Vagina (tissue), 2 donors: ENCODE results near the gene L1TD1. TPM values are rescaled to one million over a fixed set of nuclear protein-coding genes. Genes with fewer than 3 reads are reported as not detected.

Experiments
- DNase-seq, 2 donors: peaks; one replicate each; pipeline ENCODE4 v3.0.0-alpha.2; 2017; ENCODE audit errors: extremely low spot score in 2 of 2
- H3K27ac ChIP-seq: fragments of 200-600 bp; sonication (generic); one replicate; pipeline ENCODE4 v1.5.1; 2019
- H3K27me3 ChIP-seq: fragments of 200-600 bp; sonication (generic); one replicate; pipeline ENCODE4 v1.5.1; 2019
- H3K36me3 ChIP-seq, 2 donors: fragments of 200-600 bp; sonication (generic); one replicate each; pipeline ENCODE4 v1.5.1; 2017 to 2019
- H3K4me1 ChIP-seq: fragments of 200-600 bp; sonication (generic); one replicate; pipeline ENCODE4 v1.5.1; 2019
- H3K4me3 ChIP-seq, 2 donors: fragments of 200-600 bp; sonication (generic); 1 replicate in 1 of 2; 2 replicates in 1 of 2; pipeline ENCODE4 v1.5.1; 2016 to 2019
- H3K9me3 ChIP-seq: fragments of 200-600 bp; sonication (generic); one replicate; pipeline ENCODE4 v1.5.1; 2019
- POLR2A ChIP-seq, 2 donors: fragments of 450-650 bp; IDR thresholded peaks; one replicate each; pipeline ENCODE4 v1.6.1; 2017; ENCODE audit warnings: antibody characterized with exemption in 2 of 2, mild to moderate bottlenecking in 2 of 2, moderate library complexity in 2 of 2
- POLR2AphosphoS5 ChIP-seq, 2 donors: sonication (generic); formaldehyde crosslinking; IDR thresholded peaks; one replicate each; pipeline ENCODE4 v1.9.0; 2017; ENCODE audit warnings: antibody characterized with exemption in 2 of 2, mild to moderate bottlenecking in 2 of 2, low read depth in 1 of 2; ENCODE audit not compliant: insufficient read depth in 1 of 2
- intact Hi-C: fragments of 100-400 bp; cut with DNase I; formaldehyde crosslinking; loops from one replicate; pipeline ENCODE4 v1.15.1; 2023
- total RNA-seq: library from RNA; depleted of rRNA; stranded (reverse); fragments of >200 nt; gene quantifications from one replicate; pipeline ENCODE4 v1.2.3, GENCODE V29; 2016
- TF ChIP-seq, protein P1 (sequence below), 3 experiments: fragments of 450-650 bp in 2 of 3; fragments of 200-600 bp in 1 of 3; sonication (generic) in 1 of 3; IDR thresholded peaks; one replicate each; pipeline ENCODE4 v1.5.1; 2017 to 2019; ENCODE audit warnings: antibody characterized with exemption in 3 of 3, mild to moderate bottlenecking in 2 of 3, moderate library complexity in 2 of 3

Gene L1TD1
- total RNA-seq, 1 donor from 2014 or later = not detected

DNA sequence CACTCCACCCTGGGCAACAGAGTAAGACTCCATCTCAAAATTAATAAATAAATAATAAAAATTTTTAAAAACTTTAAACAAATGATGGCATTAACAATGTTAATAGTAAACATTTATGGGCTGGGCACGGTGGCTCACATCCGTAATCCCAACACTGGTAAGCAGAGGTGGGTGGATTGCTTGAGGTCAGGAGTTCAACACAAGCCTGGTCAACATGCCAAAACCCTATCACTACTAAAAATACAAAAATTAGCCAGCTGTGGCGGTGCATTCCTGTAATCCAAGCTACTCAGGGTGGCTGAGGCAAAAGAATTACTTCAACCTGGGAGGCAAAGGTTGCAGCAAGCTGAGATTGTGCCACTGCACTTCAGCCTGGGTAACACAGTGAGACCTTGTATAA lies 9.0 kb upstream of the L1TD1 start:
- Histone ChIP-seq H3K4me1 (no peaks in the 10 kb centered on the region), H3K27me3 (no peaks in the 10 kb centered on the region), H3K9me3 (no peaks in the 10 kb centered on the region), H3K36me3 (no peaks in the 10 kb centered on the region), H3K27ac (no peak overlapping the region), H3K4me3 (no peak overlapping the region)
- no peak for DNase-seq
- intact Hi-C loops = no loop called here
- TF ChIP-seq, protein P1, sequence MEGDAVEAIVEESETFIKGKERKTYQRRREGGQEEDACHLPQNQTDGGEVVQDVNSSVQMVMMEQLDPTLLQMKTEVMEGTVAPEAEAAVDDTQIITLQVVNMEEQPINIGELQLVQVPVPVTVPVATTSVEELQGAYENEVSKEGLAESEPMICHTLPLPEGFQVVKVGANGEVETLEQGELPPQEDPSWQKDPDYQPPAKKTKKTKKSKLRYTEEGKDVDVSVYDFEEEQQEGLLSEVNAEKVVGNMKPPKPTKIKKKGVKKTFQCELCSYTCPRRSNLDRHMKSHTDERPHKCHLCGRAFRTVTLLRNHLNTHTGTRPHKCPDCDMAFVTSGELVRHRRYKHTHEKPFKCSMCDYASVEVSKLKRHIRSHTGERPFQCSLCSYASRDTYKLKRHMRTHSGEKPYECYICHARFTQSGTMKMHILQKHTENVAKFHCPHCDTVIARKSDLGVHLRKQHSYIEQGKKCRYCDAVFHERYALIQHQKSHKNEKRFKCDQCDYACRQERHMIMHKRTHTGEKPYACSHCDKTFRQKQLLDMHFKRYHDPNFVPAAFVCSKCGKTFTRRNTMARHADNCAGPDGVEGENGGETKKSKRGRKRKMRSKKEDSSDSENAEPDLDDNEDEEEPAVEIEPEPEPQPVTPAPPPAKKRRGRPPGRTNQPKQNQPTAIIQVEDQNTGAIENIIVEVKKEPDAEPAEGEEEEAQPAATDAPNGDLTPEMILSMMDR (IDR thresholded peaks at IDR 0.05) = no peak
- TF ChIP-seq POLR2AphosphoS5 (IDR thresholded peaks at IDR 0.05; ENCODE audit: insufficient read depth in 1 of 2, low read depth in 1 of 2) = no peak
- no peak for TF ChIP-seq POLR2A (IDR thresholded peaks at IDR 0.05)

DNA sequence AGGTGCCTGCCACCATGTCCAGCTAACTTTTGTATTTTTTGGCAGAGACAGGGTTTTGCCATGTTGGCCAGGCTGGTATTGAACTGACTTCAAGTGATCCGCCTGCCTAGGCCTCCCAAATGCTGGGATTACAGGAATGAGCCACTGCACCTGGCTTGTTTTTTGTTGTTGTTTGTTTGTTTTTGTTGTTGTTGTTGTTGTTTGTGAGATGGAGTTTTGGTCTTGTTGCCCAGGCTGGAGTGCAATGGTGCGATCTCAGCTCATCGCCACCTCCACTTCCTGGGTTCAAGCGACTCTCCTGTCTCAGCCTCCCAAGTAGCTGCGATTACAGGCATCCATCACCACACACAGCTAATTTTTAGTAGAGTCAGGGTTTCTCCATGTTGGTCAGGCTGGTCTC lies 7.1 kb upstream of the L1TD1 start:
- Histone ChIP-seq H3K27ac (no peak overlapping the region), H3K4me1 (no peaks in the 10 kb centered on the region), H3K9me3 (no peaks in the 10 kb centered on the region), H3K4me3 (no peak overlapping the region), H3K27me3 (no peaks in the 10 kb centered on the region), H3K36me3 (no peaks in the 10 kb centered on the region)
- intact Hi-C loops = no loop called here
- DNase-seq = no peak
- no peak for TF ChIP-seq POLR2AphosphoS5 (IDR thresholded peaks at IDR 0.05; ENCODE audit: insufficient read depth in 1 of 2, low read depth in 1 of 2)
- no peak for TF ChIP-seq POLR2A (IDR thresholded peaks at IDR 0.05)
- TF ChIP-seq, protein P1 (IDR thresholded peaks at IDR 0.05) = no peak

DNA sequence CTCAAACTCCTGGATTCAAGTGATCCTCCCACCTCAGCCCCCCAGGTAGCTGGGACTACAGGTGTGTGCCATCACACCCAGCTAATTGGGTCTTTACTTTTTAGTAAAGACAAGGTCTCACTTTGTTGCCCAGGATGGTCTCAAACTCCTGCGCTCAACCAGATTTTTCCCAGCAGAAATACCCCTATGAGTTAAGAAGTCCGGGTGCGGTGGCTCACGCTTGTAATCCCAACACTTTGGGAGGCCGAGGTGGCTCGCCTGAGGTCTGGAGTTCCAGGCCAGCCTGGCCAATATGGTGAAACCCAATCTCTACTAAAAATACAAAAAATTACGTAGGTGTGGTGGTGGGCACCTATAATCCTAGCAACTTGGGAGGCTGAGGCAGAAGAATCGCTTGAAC lies 6.5 kb upstream of the L1TD1 start:
- no peaks in the 10 kb centered on the region for H3K9me3 ChIP-seq
- H3K27ac ChIP-seq = no peak overlapping the region
- H3K27me3 ChIP-seq = no peaks in the 10 kb centered on the region
- no peak for DNase-seq
- H3K4me3 ChIP-seq = no peak overlapping the region
- intact Hi-C loops = no loop called here
- H3K36me3 ChIP-seq = no peaks in the 10 kb centered on the region
- no peak for TF ChIP-seq POLR2A (IDR thresholded peaks at IDR 0.05)
- no peak for TF ChIP-seq POLR2AphosphoS5 (IDR thresholded peaks at IDR 0.05; ENCODE audit: insufficient read depth in 1 of 2, low read depth in 1 of 2)
- TF ChIP-seq, protein P1 (IDR thresholded peaks at IDR 0.05) = no peak
- H3K4me1 ChIP-seq = no peaks in the 10 kb centered on the region

DNA sequence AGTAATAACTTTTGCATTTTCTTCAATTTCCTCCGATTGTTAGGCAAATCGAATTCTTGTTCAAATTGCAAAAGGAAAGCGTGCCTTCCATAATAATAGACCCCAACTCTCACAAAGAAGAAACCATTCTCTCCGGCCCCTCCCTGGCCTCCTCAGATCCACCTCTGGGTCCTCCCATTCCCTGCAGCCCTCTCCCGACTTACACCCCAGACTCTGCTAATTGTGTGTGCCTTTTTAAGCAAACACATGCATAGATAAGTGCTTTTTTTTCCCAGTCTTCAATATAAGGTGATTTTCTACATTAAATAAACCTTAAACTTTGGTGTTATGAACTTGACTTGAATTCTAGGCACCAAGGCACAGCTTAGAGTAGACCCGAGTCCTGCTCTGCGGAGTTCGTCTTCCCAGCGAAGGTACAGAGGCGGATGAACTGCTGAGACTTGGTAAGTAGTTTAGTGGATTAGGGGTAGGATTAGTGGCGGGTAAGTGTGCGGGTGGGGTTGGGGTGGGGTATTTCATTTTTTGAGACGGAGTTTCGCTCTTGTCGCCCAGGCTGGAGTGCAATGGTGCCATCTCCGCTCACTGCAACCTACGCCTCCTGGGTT lies 1.5 kb downstream of the L1TD1 start:
- Histone ChIP-seq H3K36me3 (no peaks in the 10 kb centered on the region), H3K27ac (no peak overlapping the region), H3K27me3 (no peaks in the 10 kb centered on the region), H3K9me3 (no peaks in the 10 kb centered on the region), H3K4me1 (no peaks in the 10 kb centered on the region), H3K4me3 (no peak overlapping the region)
- TF ChIP-seq POLR2AphosphoS5 (IDR thresholded peaks at IDR 0.05; ENCODE audit: insufficient read depth in 1 of 2, low read depth in 1 of 2) = no peak
- TF ChIP-seq, protein P1 (IDR thresholded peaks at IDR 0.05) = no peak
- TF ChIP-seq POLR2A (IDR thresholded peaks at IDR 0.05) = no peak
- no peak for DNase-seq
- intact Hi-C loops = no loop called here

DNA sequence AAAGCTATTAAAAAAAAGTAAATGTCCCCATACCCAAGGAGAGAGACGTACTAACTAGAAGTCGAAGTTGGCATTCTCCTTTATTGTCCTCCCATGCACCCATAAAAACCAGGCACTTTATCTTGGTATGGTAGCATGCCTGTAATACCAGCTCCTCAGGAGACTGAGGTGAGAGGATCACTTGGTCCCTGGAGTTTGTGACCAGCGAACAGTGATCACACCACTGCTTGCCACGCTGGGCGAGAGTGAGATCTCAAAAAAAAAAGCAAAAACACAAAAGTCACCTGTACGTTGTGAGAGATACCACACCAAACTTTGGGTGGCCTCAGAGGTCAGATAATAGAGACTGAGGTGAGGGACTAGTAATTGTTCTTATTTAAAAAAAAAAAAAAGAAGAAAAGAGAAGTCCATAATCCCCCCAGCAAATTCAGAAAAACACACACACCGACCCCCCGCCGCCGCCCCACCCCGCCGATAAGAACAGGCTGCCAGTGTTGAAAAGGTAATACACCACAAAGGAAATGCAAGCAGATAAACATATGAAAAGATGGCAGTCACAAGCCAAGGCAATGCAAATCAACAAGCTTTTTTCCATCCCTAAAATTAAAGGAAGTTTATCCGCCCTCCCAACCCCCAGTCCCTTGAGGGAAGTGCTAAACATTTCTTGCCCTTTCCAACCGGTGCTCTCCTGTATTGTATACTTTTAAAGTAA lies 3.6 kb downstream of the L1TD1 start:
- Histone ChIP-seq H3K27me3 (no peaks in the 10 kb centered on the region), H3K36me3 (no peaks in the 10 kb centered on the region), H3K4me3 (no peak overlapping the region), H3K9me3 (no peaks in the 10 kb centered on the region), H3K27ac (no peak overlapping the region), H3K4me1 (no peaks in the 10 kb centered on the region)
- TF ChIP-seq POLR2AphosphoS5 (IDR thresholded peaks at IDR 0.05; ENCODE audit: insufficient read depth in 1 of 2, low read depth in 1 of 2) (no peak), POLR2A (IDR thresholded peaks at IDR 0.05) (no peak)
- TF ChIP-seq, protein P1 (IDR thresholded peaks at IDR 0.05) = no peak
- no peak for DNase-seq
- intact Hi-C loops = no loop called here
